Activated naive CD4-positive, alpha-beta T cell treated with anti-CD3 and anti-CD28 coated beads, Interleukin-2, amount 50 U/mL, for 24 hours (primary cell): Measurements from ENCODE around the gene TNS1.

Source experiments
- H3K27ac Mint-ChIP-seq: one replicate; pipeline ENCODE4 v1.8.0; 2021; ENCODE audit warnings: mild to moderate bottlenecking, mixed read lengths
- H3K27me3 Mint-ChIP-seq: one replicate; pipeline ENCODE4 v1.8.0; 2021; ENCODE audit warnings: mixed read lengths
- H3K36me3 Mint-ChIP-seq: one replicate; pipeline ENCODE4 v1.8.0; 2021; ENCODE audit warnings: mixed read lengths
- H3K4me1 Mint-ChIP-seq: one replicate; pipeline ENCODE4 v1.8.0; 2021; ENCODE audit warnings: mixed read lengths
- H3K4me3 Mint-ChIP-seq: one replicate; pipeline ENCODE4 v1.8.0; 2021; ENCODE audit warnings: mild to moderate bottlenecking, mixed read lengths
- H3K9me3 Mint-ChIP-seq: one replicate; pipeline ENCODE4 v1.8.0; 2021; ENCODE audit warnings: mixed read lengths

The TNS1 gene

GRCh38 chr2:218010984-218011652 lies 8.3 kb upstream of the TNS1 start:
- Mint-ChIP-seq H3K27ac (no peak overlapping the region), H3K4me3 (peak overlapping the region; percentile 74), H3K36me3 (no peaks in the 10 kb centered on the region), H3K27me3 (peaks cover 17% of the 10 kb centered on the region), H3K4me1 (peaks cover 5% of the 10 kb centered on the region), H3K9me3 (no peaks in the 10 kb centered on the region)

- Mint-ChIP-seq H3K27ac (no peak overlapping the region), H3K4me3 (peak overlapping the region; percentile 74), H3K9me3 (no peaks in the 10 kb centered on the region), H3K36me3 (no peaks in the 10 kb centered on the region), H3K27me3 (peaks cover 17% of the 10 kb centered on the region), H3K4me1 (peaks cover 5% of the 10 kb centered on the region)
Observed at GRCh38 chr2:218010140-218010983, 7.6 kb upstream of the TNS1 start.

- Mint-ChIP-seq H3K27ac (no peak overlapping the region), H3K27me3 (peaks cover 17% of the 10 kb centered on the region), H3K4me1 (peaks cover 5% of the 10 kb centered on the region)
Observed at GRCh38 chr2:218009765-218010139, 7.0 kb upstream of the TNS1 start.

GRCh38 chr2:218009231-218009630 lies 6.4 kb upstream of the TNS1 start:
- Mint-ChIP-seq H3K9me3 (no peaks in the 10 kb centered on the region), H3K36me3 (no peaks in the 10 kb centered on the region), H3K27me3 (peaks cover 15% of the 10 kb centered on the region), H3K27ac (no peak overlapping the region), H3K4me1 (peaks cover 5% of the 10 kb centered on the region), H3K4me3 (peak overlapping the region; percentile 36)

More at GRCh38 chr2:218009765-218010139, 7.0 kb upstream of the TNS1 start:
- H3K36me3 Mint-ChIP-seq = no peaks in the 10 kb centered on the region
- H3K4me3 Mint-ChIP-seq = peak overlapping the region; percentile 47
- no peaks in the 10 kb centered on the region for H3K9me3 Mint-ChIP-seq

- Mint-ChIP-seq H3K27ac (no peak overlapping the region), H3K4me3 (peak overlapping the region; percentile 19), H3K4me1 (peaks cover 5% of the 10 kb centered on the region), H3K36me3 (no peaks in the 10 kb centered on the region), H3K9me3 (no peaks in the 10 kb centered on the region), H3K27me3 (peaks cover 15% of the 10 kb centered on the region)
Observed at GRCh38 chr2:218008060-218009040, 5.6 kb upstream of the TNS1 start.

- Mint-ChIP-seq H3K9me3 (no peaks in the 10 kb centered on the region), H3K4me3 (no peak overlapping the region), H3K36me3 (no peaks in the 10 kb centered on the region), H3K27me3 (peaks cover 8% of the 10 kb centered on the region), H3K4me1 (peaks cover 5% of the 10 kb centered on the region), H3K27ac (no peak overlapping the region)
Observed at GRCh38 chr2:218006741-218007140, 3.9 kb upstream of the TNS1 start.

GRCh38 chr2:218005486-218005885 lies 2.7 kb upstream of the TNS1 start:
- no peaks in the 10 kb centered on the region for H3K9me3 Mint-ChIP-seq
- peaks cover 2% of the 10 kb centered on the region for H3K27me3 Mint-ChIP-seq
- no peaks in the 10 kb centered on the region for H3K4me1 Mint-ChIP-seq
- H3K36me3 Mint-ChIP-seq = no peaks in the 10 kb centered on the region
- H3K4me3 Mint-ChIP-seq = no peak overlapping the region
- no peak overlapping the region for H3K27ac Mint-ChIP-seq

- H3K36me3 Mint-ChIP-seq = no peaks in the 10 kb centered on the region
- H3K4me3 Mint-ChIP-seq = no peak overlapping the region
- no peak overlapping the region for H3K27ac Mint-ChIP-seq
- H3K9me3 Mint-ChIP-seq = no peaks in the 10 kb centered on the region
- H3K4me1 Mint-ChIP-seq = no peaks in the 10 kb centered on the region
- H3K27me3 Mint-ChIP-seq = peaks cover 2% of the 10 kb centered on the region
Observed at GRCh38 chr2:218005028-218005427, 2.2 kb upstream of the TNS1 start.

GRCh38 chr2:218003981-218004419 lies 1.2 kb upstream of the TNS1 start:
- no peaks in the 10 kb centered on the region for H3K9me3 Mint-ChIP-seq
- H3K4me1 Mint-ChIP-seq = no peaks in the 10 kb centered on the region
- no peaks in the 10 kb centered on the region for H3K36me3 Mint-ChIP-seq
- no peak overlapping the region for H3K4me3 Mint-ChIP-seq
- H3K27ac Mint-ChIP-seq = no peak overlapping the region
- no peaks in the 10 kb centered on the region for H3K27me3 Mint-ChIP-seq

- Mint-ChIP-seq H3K27ac (no peak overlapping the region), H3K4me1 (no peaks in the 10 kb centered on the region), H3K36me3 (no peaks in the 10 kb centered on the region), H3K9me3 (no peaks in the 10 kb centered on the region), H3K27me3 (no peaks in the 10 kb centered on the region), H3K4me3 (no peak overlapping the region)
Observed at GRCh38 chr2:218003281-218003944, 618 bp upstream of the TNS1 start.

- H3K27me3 Mint-ChIP-seq = no peaks in the 10 kb centered on the region
Observed at GRCh38 chr2:218002143-218002844, 501 bp downstream of the TNS1 start.

GRCh38 chr2:218001629-218002028 lies 1.2 kb downstream of the TNS1 start:
- H3K36me3 Mint-ChIP-seq = no peaks in the 10 kb centered on the region
- no peak overlapping the region for H3K4me3 Mint-ChIP-seq
- H3K9me3 Mint-ChIP-seq = no peaks in the 10 kb centered on the region
- H3K4me1 Mint-ChIP-seq = no peaks in the 10 kb centered on the region
- H3K27me3 Mint-ChIP-seq = no peaks in the 10 kb centered on the region
- no peak overlapping the region for H3K27ac Mint-ChIP-seq

More at GRCh38 chr2:218002143-218002844, 501 bp downstream of the TNS1 start:
- no peaks in the 10 kb centered on the region for H3K9me3 Mint-ChIP-seq
- H3K4me3 Mint-ChIP-seq = no peak overlapping the region
- no peaks in the 10 kb centered on the region for H3K36me3 Mint-ChIP-seq
- H3K4me1 Mint-ChIP-seq = no peaks in the 10 kb centered on the region
- H3K27ac Mint-ChIP-seq = no peak overlapping the region

- H3K4me1 Mint-ChIP-seq = no peaks in the 10 kb centered on the region
- H3K4me3 Mint-ChIP-seq = no peak overlapping the region
- H3K9me3 Mint-ChIP-seq = no peaks in the 10 kb centered on the region
- H3K27me3 Mint-ChIP-seq = no peaks in the 10 kb centered on the region
- no peak overlapping the region for H3K27ac Mint-ChIP-seq
- no peaks in the 10 kb centered on the region for H3K36me3 Mint-ChIP-seq
Observed at GRCh38 chr2:218000136-218000535, 2.7 kb downstream of the TNS1 start.

GRCh38 chr2:217999595-217999959 lies 3.2 kb downstream of the TNS1 start:
- no peak overlapping the region for H3K27ac Mint-ChIP-seq
- H3K9me3 Mint-ChIP-seq = no peaks in the 10 kb centered on the region
- no peak overlapping the region for H3K4me3 Mint-ChIP-seq
- H3K36me3 Mint-ChIP-seq = no peaks in the 10 kb centered on the region
- H3K4me1 Mint-ChIP-seq = no peaks in the 10 kb centered on the region
- H3K27me3 Mint-ChIP-seq = no peaks in the 10 kb centered on the region
